Fibroblast of pulmonary artery (primary cell): ENCODE measurements around the gene SYTL3.

Experiments used
- DNase-seq: peaks from one replicate; pipeline ENCODE4 v3.0.0-alpha.2; 2010; ENCODE audit warnings: low read depth
- H3K4me3 ChIP-seq: replicated peaks from 2 replicates; pipeline ENCODE4 v1.5.1; 2011; ENCODE audit warnings: low read depth, mild to moderate bottlenecking, control low read depth, low read length, moderate library complexity
- TF ChIP-seq, protein P1 (sequence below): IDR thresholded peaks from 2 replicates; pipeline ENCODE4 v1.5.1; 2011; ENCODE audit warnings: mild to moderate bottlenecking, control low read depth, low read length, inconsistent platforms; ENCODE audit errors: missing control alignments

SYTL3 gene

DNA sequence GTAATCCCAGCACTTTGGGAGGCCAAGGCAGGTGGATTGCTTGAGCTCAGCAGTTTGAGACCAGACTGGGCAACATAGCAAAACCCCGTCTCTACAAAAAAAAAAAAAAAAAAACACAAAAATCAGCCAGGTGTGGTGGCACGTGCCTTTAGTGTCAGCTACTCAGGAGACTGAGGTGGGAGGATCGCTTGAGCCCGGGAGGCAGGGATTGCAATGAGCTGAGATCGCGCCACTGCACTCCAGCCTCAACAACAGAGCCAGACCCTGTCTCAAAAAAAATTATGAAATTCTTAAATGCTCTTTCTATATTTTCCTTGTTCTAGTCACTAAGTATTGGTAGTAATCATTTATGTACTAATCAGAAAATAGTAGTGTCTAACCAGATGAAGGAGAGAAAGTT is 30.6 kb downstream of the SYTL3 start:
- H3K4me3 ChIP-seq = no peak overlapping the region
- no peak for DNase-seq
- TF ChIP-seq, protein P1, sequence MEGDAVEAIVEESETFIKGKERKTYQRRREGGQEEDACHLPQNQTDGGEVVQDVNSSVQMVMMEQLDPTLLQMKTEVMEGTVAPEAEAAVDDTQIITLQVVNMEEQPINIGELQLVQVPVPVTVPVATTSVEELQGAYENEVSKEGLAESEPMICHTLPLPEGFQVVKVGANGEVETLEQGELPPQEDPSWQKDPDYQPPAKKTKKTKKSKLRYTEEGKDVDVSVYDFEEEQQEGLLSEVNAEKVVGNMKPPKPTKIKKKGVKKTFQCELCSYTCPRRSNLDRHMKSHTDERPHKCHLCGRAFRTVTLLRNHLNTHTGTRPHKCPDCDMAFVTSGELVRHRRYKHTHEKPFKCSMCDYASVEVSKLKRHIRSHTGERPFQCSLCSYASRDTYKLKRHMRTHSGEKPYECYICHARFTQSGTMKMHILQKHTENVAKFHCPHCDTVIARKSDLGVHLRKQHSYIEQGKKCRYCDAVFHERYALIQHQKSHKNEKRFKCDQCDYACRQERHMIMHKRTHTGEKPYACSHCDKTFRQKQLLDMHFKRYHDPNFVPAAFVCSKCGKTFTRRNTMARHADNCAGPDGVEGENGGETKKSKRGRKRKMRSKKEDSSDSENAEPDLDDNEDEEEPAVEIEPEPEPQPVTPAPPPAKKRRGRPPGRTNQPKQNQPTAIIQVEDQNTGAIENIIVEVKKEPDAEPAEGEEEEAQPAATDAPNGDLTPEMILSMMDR = no peak

DNA sequence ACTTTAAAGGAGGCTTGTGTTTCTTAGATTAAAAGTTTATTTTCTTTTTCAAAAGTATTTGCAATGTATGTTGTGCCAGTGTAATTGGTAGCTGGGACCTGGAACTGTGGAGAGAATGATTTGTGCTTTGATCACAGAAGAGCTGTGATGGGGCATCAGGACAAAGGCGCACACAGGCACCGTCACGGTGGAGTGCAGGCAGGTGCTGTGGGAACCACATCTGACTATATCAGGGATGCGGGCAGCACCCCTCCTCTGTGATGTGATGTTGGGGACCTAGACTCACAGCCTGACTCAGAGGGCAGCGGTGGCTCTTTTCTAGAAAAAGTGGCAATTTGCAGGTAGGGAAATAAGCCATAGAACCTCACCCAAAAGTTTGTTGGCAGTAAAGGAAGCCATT is 34.5 kb downstream of the SYTL3 start:
- TF ChIP-seq, protein P1 = no peak
- no peak for DNase-seq
- H3K4me3 ChIP-seq = no peak overlapping the region

DNA sequence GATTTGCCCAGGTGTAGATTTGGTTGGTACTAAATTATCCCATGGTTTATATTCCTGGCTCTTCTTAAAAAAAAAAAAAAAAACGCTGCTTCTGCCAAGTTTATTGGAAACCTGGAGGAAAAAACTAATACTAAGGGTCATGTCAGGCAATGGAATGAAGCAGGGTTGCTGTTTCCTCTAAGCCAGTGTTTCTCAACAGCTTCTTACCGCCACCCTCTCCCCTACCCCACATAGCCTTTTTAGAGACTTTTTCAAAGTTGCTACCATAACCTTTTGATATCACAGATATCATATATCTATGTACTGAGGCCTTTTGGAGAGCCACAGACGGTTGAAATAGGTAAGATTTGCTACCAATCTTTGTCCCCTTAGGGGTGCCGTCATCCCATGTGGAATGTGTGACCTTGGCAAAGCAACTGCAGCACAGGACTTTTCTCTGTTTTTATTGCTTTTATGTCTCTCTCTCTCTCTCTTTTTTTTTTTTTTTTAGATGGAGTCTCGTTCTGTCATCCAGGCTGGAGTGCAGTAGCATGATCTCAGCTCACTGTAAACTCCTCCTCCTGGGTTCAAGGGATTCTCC is 35.0 kb downstream of the SYTL3 start:
- DNase-seq = no peak
- TF ChIP-seq, protein P1 = no peak
- no peak overlapping the region for H3K4me3 ChIP-seq

DNA sequence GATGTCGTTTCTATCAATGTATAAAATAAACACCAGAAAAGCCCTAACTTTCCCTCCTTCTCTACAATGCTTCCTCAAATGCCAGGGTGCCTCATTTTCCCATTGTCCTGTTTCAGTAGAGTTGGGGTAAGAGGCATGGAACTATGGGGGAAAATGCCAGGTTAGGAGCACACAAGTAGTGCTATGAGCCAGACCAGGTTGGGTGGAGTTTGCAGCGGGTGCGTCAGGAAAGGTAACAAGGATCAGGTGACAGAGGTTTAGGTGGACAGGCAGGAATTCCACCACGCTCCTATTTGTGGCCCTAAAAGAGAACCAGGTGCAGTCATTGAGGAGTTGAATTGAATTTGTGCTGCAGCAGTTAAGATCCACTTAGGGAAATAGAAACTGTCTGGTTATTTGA is 36.5 kb downstream of the SYTL3 start:
- TF ChIP-seq, protein P1 = no peak
- DNase-seq = no peak
- no peak overlapping the region for H3K4me3 ChIP-seq

DNA sequence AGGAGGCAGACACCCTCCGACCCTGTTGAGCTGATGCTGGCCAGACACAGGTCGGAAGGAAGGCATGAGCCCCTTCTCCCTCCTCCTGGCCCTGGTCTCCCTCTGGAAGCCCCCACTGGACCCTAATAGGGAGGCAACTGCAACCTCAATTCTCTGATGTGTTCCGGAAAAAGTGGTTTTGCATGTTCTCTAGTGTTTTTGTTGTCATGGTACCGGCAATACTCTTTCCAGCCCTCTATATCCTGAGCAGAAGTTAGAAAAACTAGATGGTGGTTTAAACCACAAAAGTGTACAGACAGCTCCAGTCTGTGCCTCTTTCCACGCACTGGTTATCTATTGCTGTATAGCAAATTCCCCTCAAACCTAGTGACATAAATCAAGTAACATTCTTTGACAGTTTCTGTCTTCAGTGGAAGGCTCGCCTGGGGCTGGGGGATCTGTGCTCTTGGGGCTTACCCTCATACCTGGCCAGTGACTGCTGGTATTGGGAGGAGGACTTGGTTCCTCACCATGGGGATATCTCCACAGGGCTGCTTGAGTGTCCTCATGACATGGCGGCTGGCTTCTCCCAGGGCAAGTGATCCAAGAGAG is 37.0 kb downstream of the SYTL3 start:
- no peak for DNase-seq
- TF ChIP-seq, protein P1 = no peak
- no peak overlapping the region for H3K4me3 ChIP-seq

DNA sequence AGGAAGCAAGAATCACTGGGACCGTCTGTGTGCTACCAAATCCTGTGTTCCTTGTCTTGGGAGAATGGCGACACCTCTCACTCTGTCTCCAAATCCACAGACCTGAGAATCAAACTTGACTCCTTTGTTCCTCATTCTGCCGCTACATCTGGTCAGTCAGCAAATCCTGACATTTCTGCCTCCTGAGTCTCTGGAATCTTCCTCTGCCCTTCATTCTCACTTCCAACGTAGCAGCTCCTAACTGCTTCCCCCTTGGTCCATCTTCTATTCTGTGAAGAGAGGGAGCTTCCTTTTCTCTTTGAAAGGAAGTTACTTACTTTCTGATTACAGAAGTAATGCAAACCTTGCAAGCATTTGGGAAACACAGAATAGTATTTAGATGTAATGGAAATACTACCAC is 37.7 kb downstream of the SYTL3 start:
- no peak overlapping the region for H3K4me3 ChIP-seq
- TF ChIP-seq, protein P1 = no peak
- no peak for DNase-seq

DNA sequence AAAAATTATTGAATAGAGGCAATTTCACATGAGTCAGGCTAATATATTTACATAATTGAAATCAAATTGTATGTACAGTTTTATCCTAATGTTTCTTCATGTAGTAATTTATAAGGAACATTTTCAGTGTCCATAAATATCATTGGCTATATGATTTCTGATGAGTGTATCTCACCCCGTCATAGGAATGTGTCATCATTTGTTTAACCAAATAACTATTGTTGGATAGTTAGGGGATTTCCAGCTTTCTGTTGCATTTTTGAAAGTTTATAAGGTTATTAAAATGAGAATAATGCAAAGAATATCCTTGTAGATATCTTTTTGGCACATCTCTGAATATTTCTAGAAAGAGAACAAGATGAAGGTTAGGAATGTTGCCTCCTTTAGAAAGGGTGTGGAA is 39.0 kb downstream of the SYTL3 start:
- TF ChIP-seq, protein P1 = no peak
- peak; percentile 47 for DNase-seq
- no peak overlapping the region for H3K4me3 ChIP-seq
